ENCODE measurements around the gene EPC1. TPM values are rescaled to one million over a fixed set of nuclear protein-coding genes. Genes with fewer than 3 reads are reported as not detected.
"Not testable (repeated sequence)": the region's sequence is repeated elsewhere in the genome, so short reads cannot be mapped to it uniquely, and the experiment has no call there.

EPC1 gene
- total RNA-seq, 1 donor from 2014 or later, result 46.2 TPM

DNA sequence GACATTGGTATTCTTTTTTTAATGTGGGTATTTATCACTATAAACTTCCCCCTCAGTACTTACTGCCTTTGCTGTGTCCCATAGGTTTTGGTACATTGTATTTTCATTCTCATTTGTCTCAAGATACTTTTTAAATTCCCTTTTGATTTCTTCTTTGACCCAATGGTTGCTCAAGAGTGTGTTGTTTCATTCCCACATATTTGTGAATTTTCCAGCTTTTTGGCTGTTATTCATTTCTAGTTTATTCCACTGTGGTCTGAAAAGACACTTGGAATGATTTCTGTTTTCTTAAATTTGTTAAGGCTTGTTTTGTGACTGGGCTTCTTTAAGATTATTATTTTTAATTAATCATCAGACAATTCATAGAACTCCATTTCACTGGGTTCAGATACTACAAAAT lies 105.0 kb downstream of the EPC1 start:
- intact Hi-C loops (cut with micrococcal nuclease), result no loop called here

DNA sequence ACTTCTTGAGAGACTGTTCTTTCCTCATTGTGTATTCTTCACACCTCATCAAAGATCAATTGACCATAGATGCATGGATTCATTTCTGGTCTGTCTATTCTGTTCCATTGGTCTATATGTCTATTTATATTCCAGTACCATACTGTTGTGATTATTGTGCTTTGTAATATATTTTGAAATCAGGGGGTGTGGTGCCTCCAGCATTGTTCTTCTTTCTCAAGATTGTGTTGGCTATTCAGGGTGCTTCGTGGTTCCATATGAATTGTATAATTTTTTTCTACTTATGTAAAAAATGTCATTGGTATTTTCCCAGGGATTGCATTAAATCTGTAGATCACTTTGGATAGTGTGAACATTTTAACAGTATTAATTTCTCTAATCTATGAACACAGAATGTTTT lies 106.5 kb downstream of the EPC1 start:
- intact Hi-C loops (cut with micrococcal nuclease), result no loop called here

DNA sequence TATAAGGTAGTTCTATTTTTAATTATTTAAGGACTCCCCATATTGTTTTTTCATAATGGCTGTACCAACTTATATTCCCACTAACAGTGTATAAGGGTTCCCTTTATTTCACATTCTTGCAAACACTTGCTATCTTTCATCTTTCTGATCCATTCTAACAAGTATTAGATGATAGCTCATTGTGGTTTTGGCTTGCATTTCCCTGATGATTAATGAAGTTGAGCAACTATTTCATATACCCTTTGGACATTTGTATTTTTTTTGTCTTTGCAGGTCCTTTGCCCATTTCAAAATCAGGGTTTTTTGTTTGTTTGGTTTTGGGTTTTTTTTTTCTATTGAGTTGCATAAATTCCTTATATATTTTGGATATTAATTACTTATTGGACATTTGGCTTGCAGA lies 107.2 kb downstream of the EPC1 start:
- intact Hi-C loops (cut with micrococcal nuclease), result no loop called here

DNA sequence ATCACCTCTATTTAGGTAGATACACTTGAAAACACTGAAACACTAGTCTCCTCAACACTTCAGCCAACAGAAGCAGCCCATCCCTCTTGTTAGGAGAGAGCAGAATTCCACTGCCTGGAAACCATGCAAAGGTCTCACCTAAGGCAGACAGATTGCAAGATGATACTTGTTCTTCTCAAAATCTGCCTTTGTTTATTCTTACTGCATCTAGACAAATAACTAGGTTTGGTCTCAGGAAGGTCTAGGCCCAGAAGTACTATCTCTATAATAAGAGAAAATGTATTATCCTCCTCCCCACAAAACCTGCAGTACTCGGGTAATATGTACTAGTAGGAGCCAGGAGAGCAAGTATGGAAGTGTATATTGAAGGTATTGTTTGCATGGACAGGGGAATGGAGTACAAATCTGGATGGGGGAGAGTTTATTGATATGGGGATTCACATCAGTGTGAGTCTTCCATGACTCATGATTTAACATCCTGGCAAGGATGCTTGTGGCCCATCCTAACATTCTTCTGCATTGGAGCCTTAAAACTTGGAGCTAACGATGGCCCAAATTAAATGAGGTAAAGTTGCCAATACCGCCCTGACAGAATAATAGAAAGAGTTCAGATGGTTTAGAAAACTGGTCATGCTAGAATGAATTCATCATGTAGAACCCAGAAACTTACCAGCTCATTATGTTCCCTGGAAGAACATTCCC lies 109.2 kb downstream of the EPC1 start:
- intact Hi-C loops (cut with micrococcal nuclease), result no loop called here

DNA sequence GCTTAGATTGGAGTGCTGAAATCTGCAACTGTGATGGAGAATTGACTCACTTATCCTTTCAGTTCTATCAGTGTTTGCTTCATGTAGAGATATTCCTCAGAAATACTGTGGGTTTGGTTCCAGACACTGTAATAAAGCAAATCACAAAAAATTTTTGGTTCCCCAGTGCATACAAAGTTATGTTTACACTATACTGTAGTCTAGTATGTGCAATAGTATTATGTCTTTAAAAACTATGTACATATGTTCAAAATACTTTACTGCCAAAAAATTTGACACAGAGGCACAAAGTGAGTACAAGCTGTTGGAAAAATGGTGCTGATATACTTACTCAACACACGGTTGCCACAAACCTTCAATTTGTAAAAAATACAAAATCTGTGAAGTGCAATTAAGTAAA lies 112.5 kb downstream of the EPC1 start:
- intact Hi-C loops (cut with micrococcal nuclease), result no loop called here

DNA sequence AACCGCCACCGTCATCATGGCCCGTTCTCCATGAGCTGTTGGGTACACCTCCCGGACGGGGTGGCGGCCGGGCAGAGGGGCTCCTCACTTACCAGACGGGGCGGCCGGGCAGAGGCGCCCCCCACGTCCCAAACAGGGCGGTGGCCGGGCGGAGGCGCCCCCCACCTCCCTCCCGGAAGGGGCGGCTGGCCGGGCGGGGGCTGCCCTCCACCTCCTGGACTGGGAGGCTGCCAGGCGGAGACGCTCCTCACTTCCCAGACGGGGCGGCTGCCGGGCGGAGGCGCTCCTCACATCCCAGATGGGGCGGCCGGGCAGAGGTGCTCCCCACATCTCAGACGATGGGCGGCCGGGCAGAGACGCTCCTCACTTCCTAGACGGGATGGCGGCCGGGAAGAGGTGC lies 113.6 kb downstream of the EPC1 start:
- intact Hi-C loops (cut with micrococcal nuclease), result not testable (repeated sequence)

DNA sequence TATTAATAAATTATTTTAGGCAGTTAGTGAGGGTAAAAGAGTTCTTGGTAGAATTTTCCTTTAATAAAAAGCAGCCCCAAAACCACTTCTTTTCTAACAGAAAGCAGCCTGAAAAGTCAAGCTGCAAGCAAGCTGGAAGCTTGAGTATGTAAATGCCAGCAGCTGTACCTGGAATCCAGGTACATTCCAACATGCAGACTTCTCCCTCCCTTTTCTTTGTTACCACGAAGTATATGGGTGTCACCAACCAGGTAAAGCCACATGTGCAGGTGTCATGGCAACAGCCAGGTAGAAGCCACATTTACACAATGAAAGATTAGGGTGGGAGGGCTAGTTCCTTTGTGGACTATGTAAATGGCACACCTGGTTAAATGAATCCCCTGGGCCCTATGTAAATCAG lies 114.6 kb downstream of the EPC1 start:
- intact Hi-C loops (cut with micrococcal nuclease), result no loop called here

DNA sequence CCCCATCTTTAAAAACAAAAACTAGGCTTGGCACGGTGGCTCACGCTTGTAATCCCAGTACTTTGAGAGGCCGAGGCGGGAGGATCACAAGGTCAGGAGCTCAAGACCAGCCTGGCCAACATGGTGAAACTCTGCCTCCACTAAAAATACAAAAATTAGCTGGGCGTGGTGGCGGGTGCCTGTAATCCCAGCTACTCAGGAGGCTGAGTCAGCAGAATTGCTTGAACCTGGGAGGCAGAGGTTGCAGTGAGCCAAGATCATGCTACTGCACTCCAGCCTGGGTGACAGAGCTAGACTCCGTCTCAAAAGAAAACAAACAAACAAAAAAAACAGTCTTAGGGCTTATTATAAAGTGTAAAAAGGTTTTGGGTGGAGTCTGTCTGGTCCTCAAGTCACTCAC lies 117.2 kb downstream of the EPC1 start:
- intact Hi-C loops (cut with micrococcal nuclease), result not testable (repeated sequence)

DNA sequence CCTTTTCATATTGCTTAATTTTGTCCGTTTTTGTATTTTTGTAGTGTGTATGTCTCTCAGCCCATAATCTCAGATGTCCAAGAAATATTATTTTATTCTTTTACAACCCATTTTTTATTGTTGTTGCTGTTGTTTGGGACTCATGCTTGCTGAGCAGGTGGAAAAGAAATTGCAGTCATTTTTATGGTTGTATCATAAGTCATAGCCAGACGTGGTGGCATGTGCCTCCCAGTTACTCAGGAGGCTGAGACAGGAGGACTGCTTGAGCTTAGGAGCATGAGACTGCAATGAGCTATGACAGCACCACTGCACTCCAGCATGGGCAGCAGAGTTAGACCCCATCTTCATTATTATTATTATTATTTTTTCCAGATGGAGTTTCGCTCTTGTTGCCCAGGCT lies 117.8 kb downstream of the EPC1 start:
- intact Hi-C loops (cut with micrococcal nuclease), result no loop called here

DNA sequence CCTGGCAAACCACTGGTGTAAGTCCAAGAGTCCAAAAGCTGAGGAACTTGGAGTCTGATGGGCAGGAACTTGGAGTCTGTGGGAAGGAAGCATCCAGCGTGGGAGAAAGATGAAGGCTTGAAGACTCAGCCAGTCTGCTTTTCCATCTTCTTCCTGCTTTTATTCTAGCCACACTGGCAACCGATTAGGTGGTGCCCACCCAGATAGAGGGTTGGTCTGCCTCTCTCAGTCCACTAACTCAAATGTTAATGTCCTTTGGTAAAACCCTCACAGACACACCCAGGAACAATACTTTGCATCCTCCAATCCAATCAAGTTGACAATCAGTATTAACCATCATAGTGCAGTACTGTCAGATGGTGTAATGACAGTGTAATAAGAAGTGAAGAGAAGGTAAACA lies 119.2 kb downstream of the EPC1 start:
- intact Hi-C loops (cut with micrococcal nuclease), result no loop called here

DNA sequence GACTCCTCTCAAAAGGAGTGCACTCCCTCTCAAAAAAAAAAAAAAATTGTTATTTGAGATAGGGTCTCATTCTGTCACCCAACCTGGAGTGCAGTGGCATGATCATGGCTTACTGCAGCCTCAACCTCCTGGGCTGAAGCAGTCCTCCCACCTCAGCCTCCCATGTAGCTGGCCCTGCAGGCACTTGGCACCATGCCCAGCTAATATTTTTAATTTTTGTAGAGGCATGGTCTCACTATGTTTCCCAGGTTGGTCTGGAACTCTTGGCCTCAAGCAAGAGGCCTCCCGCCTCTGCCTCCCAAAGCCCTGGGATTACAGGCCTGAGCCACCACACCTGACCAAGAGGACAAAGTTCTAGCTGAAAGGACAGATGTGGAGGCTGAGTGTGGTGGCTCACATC lies 120.3 kb downstream of the EPC1 start:
- intact Hi-C loops (cut with micrococcal nuclease), result no loop called here

DNA sequence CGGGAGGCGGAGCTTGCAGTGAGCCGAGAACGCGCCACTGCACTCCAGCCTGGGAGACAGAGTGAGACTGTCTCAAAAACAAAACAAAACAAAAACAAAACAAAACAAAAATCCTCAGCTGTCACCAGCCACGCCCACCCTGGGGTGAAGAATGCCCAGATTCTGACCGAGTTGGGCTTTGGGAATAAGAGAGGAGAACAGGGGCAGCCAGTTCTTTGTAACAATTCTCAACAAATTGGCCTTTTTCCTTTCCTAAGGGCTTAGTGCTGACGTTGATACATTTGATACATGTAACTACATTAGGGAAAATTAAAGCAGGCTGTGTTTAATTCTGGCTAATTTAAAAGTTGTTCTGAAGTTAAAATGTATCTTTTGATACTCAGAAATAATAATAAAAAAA lies 121.0 kb downstream of the EPC1 start:
- intact Hi-C loops (cut with micrococcal nuclease), result no loop called here

DNA sequence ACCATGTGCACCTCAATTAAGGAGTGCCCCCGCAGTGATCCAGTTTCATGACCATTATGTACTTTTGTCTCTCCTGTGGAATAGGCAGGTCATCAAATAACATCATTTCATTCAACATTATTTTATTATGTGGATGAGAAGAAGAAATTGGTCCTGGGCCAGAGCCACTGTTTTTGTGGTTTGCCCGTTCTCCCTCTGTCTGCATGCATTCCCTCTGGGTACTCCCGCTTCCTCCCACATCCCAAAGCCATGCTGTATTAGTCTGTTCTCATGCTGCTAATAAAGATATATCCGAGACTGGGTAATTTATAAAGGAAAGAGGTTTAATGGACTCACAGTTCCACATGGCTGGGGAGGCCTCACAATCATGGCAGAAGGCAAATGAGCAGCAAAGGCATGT lies 124.6 kb downstream of the EPC1 start:
- intact Hi-C loops (cut with micrococcal nuclease), result not testable (repeated sequence)

DNA sequence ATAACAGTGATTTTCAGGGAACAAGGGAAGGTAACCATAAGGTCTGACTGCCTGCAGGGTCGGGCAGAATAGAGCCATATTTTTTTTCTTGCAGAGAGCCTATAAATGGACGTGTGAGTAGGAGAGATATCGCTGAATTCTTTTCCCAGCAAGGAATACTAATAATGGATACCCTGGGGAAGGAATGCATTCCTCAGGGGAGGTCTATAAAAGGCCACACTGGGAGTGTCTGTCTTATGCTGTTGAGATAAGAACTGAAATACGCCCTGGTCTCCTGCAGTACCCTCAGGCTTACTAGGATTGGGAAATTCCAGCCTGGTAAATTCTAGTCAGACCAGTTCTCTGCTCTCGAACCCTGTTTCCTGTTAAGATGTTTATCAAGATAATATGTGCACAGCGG lies 127.8 kb downstream of the EPC1 start:
- intact Hi-C loops (cut with micrococcal nuclease), result not testable (repeated sequence)

DNA sequence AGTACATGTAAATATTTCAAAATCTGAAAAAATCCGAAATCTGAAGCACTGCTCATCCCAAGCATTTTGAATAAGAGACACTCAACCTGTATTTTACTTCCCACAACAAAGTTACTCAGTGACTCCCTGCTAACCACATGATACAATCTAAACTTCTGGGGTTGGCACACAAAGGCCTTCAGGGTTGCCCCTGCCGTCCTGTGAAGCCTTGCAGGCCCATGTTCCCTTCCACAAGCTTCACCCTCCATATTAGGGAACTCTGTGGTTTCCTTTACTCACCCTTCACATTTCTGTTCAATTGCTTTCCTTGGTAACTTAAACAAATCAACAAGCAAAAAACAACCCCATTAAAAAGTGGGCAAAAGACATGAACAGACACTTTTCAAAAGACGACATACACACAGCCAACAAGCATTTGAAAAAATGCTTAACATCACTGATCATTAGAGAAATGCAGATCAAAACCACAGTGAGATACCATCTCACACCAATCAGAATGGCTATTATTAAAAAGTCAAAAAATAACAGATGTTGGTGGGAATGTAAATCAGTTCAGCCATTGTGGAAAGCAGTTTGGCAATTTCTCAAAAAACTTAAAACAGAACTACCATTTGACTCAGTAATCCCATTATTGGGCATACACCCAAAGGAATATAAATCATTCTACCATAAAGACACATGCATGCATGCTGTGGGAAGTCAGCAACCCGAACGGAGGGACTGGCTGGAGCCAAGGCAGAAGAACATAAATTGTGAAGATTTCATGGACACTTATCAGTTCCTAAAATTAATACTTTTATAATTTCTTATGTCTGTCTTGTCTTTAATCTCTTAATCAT lies 128.5 kb downstream of the EPC1 start:
- intact Hi-C loops (cut with micrococcal nuclease), result not testable (repeated sequence)

Other genes with a start within 250 kb of the EPC1 start
- 12.9 and 13.6 TPM in 2 replicates for gene CCDC7, start 99.0 kb upstream of the EPC1 start, total RNA-seq